Stimulated activated CD4-positive, alpha-beta T cell treated with anti-CD3 and anti-CD28 coated beads, TNF-alpha, amount 100 ng/mL, for 24 hours (primary cell): ENCODE measurements around the gene IGFL4.

Experiments
- DNase-seq, 3 experiments: peaks; one replicate each; pipeline ENCODE4 v3.0.0-alpha.2; 2020; ENCODE audit warnings: low read depth in 3 of 3

The IGFL4 gene

DNA sequence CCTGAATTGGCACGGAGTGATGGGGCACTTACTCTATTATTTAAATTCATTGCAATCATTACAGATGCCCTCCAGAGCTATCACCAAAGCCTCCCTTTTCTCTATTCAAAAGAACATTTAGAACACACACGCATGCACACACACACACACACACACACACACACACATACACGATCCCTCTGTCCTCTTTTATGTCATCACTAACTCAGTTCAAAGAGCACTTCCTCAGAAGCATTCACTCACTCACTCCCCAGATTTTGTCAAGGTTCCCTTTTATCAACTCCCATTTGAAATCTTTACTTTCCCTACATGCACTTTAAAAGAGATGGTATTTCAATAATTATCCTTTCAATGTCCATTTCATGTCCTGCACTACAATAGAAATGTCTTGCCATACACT, 22.4 kb upstream of the IGFL4 start:
- DNase-seq = no peak

DNA sequence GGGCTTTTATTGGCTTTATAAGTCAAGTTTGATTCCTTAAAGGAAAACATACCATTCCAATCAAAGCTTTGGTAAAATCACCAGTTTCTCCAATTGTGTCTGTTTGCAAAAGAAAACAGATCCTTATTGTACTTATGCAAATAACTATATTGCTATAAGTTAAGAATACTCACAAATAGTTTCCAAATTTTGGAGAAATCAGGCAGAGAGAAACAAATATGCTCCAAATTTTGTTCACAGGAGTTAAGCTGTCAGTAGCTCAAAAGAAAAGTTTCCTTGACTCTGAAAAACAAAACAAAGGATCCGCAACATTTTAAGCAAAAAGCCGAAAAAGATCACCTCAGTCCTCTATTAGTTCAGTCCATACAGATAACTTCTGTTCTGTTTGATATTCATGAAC, 19.2 kb upstream of the IGFL4 start:
- no peak for DNase-seq

DNA sequence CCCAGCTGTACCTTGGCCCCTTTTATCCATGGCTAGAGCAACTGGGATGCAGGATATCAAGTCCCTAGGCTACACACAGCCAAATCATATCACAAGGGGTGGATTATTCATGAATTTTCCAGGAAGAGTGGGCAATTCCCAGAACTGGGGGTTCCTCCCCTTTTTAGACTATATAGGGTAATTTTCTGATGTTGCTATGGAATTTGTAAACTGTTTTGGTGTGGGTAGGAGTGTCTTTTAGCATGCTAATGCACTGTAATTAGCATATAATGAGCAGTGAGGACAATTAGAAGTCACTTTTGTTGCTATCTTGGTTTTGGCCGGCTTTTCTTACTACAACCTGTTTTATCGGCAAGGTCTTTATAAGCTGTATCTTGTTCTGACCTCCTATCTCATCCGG, 18.0 kb upstream of the IGFL4 start:
- no peak for DNase-seq

DNA sequence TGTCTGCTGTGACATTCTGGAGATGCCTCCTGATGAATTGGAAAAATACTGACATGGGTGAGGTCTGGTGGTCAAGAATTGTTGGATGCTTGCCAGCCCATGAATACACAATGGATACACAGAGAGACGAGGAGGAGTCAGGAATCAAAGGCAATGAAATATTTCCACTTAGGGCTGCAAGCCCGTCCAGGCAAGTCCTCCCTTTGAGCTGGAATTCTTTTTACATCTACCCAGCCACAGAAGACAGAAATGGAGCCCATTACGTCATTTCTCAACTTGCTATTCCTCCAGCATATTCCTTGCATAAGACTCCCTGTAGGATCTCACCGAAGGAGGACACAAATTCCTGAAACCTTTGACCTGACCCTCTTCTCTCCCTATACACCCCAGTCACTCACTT, 15.7 kb upstream of the IGFL4 start:
- DNase-seq = no peak

- DNase-seq = no peak
Measured at GRCh38 chr19:46052896-46053295, 12.1 kb upstream of the IGFL4 start.

DNA sequence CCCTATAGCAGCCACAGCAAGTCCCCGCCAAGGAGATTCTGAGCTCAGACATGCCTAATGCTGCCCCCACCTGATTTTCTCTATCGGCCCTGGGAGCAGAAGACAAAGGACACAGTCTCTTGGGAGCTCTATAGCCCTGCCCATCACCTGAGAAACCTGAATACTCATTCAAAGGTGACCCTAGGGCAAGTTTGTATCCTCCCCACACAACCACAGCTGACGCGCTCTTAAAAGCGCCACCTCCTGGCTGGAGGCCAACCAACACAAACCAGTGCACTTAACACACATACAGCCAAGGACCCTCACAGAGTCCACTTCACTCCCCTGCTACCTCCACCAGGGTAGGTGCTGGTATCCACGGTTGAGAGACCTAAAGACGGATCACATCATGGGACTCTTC, 8.8 kb upstream of the IGFL4 start:
- DNase-seq = no peak

DNA sequence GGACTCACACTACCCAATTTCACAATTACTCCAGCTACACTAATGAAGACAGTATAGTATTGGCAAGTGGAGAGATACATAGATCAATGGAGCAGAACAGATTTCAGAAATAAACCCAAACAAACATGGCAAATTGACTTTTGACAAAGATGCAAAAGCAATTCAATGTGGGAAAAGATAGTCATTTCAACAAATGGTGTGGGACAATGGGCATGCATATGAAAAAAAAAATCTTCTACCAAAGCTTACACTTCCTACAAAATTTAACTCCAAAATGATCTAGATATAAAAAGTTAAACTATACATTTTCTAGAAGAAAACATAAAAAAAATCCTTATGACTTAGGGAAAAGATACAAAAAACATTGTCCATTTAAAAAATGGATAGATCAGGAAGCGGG, 2.7 kb upstream of the IGFL4 start:
- DNase-seq = no peak

DNA sequence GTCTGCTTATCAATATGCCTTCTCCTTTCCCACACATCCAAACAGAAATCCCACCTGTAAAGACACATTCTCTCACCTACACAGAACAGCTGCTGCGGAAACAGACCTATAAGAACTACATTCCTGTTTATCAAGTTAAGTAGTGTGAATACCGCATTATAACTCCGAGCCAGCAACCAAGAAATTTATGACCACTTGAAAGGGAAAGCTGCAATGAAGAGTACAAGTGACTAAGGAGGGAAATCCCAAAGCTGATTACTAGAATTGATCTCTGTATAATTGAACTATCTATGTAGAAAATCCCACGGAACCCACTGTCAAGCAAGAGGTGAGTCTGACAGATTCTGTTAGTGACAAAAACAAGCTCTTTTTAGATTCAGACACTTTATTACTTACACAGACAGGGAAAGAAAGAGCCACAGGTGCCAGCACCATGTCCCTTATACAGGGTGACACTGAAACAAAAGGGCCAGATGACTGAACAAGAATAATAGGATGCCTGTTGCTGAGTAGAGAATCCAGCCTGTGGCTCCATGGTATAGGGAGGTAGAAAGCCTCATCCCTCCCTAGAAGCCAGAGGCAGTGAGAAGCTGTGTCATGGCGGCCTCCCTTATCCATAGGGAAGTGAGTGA, 1.6 kb upstream of the IGFL4 start:
- no peak for DNase-seq

DNA sequence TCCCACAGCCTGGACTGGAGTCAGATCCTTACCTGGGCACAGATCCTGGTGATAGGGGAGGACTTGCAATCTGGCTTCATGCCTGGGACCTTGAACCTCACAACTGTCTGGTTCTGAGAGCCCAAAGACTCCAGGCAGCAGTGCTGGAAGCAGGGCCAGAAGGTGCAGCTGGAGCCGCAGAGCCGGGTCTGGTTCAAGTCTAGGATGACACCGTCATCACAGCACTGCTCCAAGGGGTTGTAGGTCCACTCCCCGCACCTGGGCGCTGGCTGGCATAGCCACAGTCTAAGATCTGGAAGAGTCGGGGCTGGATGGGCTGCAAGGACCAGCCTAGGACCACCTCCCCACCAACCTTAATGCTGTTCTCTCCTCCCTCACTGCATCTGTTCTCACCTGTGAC, 677 bp downstream of the IGFL4 start:
- no peak for DNase-seq

- no peak for DNase-seq
Measured at GRCh38 chr19:46036744-46037128, 4.1 kb downstream of the IGFL4 start.

- no peak for DNase-seq
Measured at GRCh38 chr19:46035986-46036743, 4.6 kb downstream of the IGFL4 start.

GRCh38 chr19:46035546-46035945, 5.3 kb downstream of the IGFL4 start:
- no peak for DNase-seq

GRCh38 chr19:46033401-46033800, 7.4 kb downstream of the IGFL4 start:
- DNase-seq = no peak

DNA sequence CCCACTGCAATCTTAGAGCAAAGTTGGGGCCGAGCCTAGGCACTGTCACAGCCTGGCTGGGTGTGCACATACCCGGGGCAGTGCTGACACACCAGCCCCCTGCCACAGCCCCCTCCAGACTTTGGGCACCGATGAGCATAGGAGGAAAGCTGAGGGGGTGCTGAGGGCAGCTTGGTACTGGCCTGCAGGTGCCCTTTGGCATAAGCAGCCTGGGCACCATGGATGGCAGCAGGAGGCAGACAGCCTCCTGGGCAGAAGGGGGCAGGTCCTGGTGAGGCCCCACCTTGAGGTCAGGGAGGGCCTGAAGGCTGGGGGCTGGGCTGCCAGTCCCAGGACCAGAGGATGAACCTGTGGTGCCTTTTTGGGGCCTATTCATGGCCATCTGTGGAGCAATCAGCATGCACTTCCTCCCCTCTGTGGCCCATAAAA, 8.2 kb downstream of the IGFL4 start:
- DNase-seq = no peak

- DNase-seq = no peak
Measured at GRCh38 chr19:46031781-46032596, 8.8 kb downstream of the IGFL4 start.

GRCh38 chr19:46030812-46031550, 9.8 kb downstream of the IGFL4 start:
- DNase-seq = no peak

DNA sequence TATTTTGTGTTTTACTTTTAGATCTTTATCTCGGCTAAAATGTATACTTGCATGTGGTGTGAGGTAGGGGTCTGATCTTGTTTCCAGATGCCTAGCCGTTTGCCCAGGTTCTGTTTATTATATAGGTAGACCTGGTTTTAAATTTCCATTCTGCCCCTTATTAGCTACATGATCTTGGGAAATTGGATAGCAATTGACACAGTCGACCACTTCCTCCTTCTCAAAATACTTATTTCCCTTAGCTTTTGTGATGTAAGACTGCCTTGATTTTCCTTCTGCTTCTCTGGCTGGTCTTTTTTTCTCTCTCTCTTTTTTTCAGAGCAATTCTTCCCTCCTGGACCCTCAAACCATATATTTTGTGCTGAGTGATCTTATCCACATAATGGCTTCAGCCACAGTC, 15.0 kb downstream of the IGFL4 start:
- DNase-seq = no peak

- DNase-seq = no peak
Measured at GRCh38 chr19:46023311-46023779, 17.5 kb downstream of the IGFL4 start.

DNA sequence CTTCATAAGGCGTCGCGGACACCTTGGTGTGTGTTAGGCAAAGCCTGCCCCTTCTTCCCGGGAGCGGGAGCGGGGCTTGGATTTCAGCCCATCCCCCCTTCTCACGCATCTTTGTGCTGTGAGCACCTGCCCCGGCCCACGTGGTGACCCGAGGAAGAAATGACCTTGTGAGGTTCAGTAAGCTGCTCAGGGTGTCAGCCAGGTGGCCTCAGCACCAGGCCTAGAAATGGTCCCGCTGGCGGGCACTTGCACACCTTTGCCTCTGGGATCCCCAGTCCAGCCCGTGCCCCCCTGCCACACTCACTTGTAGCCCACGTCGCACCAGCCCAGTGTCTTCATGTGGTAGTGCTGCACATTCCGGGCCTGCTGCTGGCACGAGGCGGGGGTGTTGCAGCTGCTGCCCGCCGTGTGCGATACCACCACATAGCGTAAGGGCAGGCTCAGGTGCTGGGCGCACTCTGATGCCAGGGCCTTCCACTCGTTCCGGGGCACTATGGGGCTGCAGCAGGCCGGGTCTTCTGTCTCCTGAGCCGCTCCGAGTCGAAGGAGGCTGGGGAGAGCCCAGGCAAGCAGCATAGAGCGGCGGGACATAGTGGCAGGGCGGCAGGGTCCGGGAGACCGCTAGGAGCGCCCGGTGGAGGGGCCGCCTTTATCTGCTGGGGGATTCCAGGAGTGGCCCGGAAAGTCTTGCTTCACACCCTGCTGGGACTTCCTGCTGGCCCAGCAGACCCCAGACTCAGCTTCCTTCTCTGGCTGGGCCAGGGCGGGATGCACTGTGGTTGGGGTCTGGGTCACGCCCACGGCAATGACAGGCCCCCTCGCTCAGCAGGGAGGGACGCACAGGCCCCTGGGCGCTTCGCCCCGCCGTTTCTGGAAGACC, 18.1 kb downstream of the IGFL4 start, which contains the start of gene PGLYRP1:
Gene PGLYRP1, minus strand, starts transcription at position 623 of the 880 bp plus-strand sequence. Its CDS starts 32 bp downstream, at position 591.
- no peak for DNase-seq

- no peak for DNase-seq
Measured at GRCh38 chr19:46022061-46022430, 18.8 kb downstream of the IGFL4 start.

DNA sequence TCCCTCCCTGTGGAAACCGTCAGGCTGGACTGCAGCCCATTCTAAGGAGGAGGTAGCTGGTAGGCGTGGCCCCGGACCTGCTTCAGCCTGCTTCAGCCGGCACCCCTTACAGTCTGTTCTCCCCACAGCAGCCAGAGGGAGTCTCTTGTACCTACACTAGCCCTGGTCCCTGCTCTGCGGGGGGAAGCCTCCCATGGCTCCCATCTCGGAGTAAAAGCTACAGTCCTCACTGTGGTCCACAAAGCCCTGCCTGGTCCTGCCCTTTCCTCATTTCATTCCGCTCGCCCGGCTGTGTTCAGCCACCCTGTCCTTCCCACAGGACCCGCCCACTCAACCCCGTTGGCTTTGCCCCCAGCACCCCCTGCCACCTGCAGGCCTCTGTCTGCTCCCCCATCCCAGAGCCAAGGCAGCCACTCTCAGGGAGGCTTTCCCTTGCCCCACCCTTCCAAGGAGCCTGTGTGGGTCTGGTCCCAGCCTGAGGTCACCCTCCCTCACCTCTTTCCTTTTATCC, 19.2 kb downstream of the IGFL4 start:
- no peak for DNase-seq
